Uterus (tissue), 2 donors: ENCODE data around the gene PARD3.

Experiments used
- CTCF ChIP-seq, 4 experiments: fragments of 200-600 bp in 2 of 4; fragments of 450-650 bp in 2 of 4; sonication (generic) in 2 of 4; IDR thresholded peaks; one replicate each; pipeline ENCODE4 v1.5.1; 2016 to 2019; ENCODE audit warnings: antibody characterized with exemption in 4 of 4, mild to moderate bottlenecking in 2 of 4, moderate library complexity in 1 of 4
- POLR2A ChIP-seq, 2 donors: fragments of 450-650 bp; IDR thresholded peaks; one replicate each; pipeline ENCODE4 v1.6.1; 2016; ENCODE audit warnings: antibody characterized with exemption in 2 of 2, mild to moderate bottlenecking in 1 of 2, moderate library complexity in 1 of 2

DNA sequence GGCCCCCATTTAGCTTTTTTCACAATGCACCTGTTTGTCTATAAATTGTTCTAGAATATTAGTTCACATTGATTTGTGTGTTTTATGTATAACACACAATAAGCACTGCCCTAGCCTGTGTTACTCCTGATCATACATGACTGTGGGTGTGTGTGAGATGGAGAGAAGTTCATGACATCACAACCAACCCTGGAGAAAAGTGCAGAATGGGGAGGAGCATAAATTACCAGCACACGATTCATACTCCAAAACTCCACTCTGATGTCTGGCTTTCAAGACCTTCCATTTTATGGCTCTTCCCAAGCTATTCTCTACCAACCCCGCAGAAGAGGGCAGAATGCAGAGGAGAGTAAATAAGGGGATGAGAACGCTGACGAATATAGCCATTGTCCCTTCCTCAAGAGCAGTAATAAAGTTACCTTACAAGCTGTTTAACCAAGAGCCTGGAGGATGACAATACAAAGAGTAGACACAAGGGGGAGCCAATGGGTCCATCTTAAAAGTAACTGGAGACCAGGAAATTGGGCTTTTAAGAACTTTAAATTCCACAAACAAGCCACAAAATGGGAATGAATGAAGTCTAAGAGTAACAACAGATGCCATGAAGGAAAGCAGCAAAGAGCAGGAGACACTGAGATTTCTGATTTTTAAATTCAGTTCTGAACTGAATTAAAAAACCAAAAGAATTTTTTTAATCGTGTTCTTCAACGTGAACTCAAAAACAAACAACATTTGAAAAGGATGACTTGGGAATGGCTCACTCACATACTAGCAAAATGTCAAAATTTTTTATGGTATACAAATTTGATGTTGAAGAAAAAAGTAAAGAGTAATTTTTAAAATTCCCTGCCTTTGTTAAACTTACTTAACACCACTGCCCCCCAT, 159.6 kb downstream of the PARD3 start:
- TF ChIP-seq CTCF (IDR thresholded peaks at IDR 0.05): peak; percentile 33 to 65 (median 57)
- no peak for TF ChIP-seq POLR2A (IDR thresholded peaks at IDR 0.05)
